ENCODE data around the gene ARHGEF16.

DNA sequence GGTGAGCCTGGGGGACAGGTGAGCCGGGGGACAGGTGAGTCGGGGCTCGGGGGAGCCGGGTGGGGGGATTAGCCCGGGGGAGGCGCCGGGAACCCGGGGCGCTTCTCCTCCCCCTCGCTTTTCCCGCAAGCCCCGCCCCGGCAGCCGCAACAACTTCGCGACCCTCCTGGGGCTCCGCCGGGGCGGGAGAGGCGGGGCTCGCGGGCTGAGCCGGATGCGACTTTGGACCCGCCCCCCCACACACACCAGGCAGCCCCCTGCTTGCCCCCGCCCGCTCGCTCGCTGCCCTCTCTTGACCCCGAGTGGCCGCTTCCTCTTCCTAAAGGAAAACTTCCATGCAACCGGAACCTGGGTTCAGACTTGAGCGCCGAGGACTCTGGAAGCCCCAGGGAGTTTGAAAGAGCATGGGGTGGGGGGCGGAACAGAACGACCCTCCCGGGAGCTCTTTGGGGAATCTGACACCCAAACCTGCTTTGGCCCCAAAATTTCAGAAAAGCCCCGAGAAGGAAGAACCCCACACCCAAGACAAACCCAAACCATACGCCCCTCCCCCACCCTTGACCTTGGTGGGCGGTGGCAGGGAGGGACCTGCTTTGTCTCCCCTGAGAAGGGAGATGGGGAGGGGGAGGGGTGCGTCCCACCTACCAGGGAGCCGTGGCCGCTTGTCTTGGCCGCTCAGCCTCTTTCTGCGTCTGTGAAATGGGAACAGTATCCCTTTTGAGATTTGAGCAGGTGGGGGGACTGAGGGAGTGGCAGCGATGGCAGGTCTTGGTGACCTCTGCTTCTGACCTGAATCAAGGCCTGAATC lies 550 bp downstream of the ARHGEF16 start:
- TF ChIP-seq, protein P1, sequence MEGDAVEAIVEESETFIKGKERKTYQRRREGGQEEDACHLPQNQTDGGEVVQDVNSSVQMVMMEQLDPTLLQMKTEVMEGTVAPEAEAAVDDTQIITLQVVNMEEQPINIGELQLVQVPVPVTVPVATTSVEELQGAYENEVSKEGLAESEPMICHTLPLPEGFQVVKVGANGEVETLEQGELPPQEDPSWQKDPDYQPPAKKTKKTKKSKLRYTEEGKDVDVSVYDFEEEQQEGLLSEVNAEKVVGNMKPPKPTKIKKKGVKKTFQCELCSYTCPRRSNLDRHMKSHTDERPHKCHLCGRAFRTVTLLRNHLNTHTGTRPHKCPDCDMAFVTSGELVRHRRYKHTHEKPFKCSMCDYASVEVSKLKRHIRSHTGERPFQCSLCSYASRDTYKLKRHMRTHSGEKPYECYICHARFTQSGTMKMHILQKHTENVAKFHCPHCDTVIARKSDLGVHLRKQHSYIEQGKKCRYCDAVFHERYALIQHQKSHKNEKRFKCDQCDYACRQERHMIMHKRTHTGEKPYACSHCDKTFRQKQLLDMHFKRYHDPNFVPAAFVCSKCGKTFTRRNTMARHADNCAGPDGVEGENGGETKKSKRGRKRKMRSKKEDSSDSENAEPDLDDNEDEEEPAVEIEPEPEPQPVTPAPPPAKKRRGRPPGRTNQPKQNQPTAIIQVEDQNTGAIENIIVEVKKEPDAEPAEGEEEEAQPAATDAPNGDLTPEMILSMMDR (conservative IDR thresholded peaks at IDR 0.05; ENCODE audit: low read depth, low read length) = no peak
- no peak for TF ChIP-seq EZH2 (IDR thresholded peaks at IDR 0.05; ENCODE audit: borderline replicate concordance, low read depth, low read length, poor library complexity, severe bottlenecking)
